B cell (primary cell): ENCODE data around the gene H6PD. TPM values are rescaled to one million over a fixed set of nuclear protein-coding genes. Genes with fewer than 3 reads are reported as not detected.

Experiments used
- ATAC-seq: fragments of 200-7000 bp; cut with Tn5 transposase; one replicate; pipeline ENCODE4 v1.10.0; 2021; ENCODE audit warnings: low read depth, mild to moderate bottlenecking, moderate number of reproducible peaks, moderate library complexity
- CTCF ChIA-PET: fragments of 350-600 bp; sonication (Branson Sonifier 250); formaldehyde crosslinking; loops from one replicate; lab custom pipeline; 2021; ENCODE audit warnings: antibody characterized with exemption, inconsistent platforms; lab: Charles Lee
- POLR2A ChIA-PET: fragments of 350-600 bp; sonication (Branson Sonifier 250); formaldehyde crosslinking; loops from one replicate; lab custom pipeline; 2021; ENCODE audit warnings: antibody characterized with exemption; lab: Charles Lee
- DNase-seq: peaks from one replicate; pipeline ENCODE4 v3.0.0; 2013
- H2AFZ ChIP-seq: 2 replicates; pipeline ENCODE4 v1.6.1; 2012; ENCODE audit warnings: mild to moderate bottlenecking, low read depth, low read length; ENCODE audit not compliant: insufficient read depth, poor library complexity, severe bottlenecking
- H3K27ac ChIP-seq, 2 donors: 1 replicate in 1 of 2; 2 replicates in 1 of 2; pipeline ENCODE4 v1.5.1; 2012 to 2013; ENCODE audit warnings: low read length in 2 of 2, mild to moderate bottlenecking in 2 of 2, moderate library complexity in 1 of 2
- H3K27me3 ChIP-seq, 4 experiments: fragments of 200-600 bp in 1 of 4; sonication (generic) in 1 of 4; replicated peaks in 1 of 4; 1 replicate in 2 of 4; 2 replicates in 2 of 4; pipeline versions ENCODE4 v1.6.1 to v1.7.0; 2013 to 2016; ENCODE audit warnings: low read length in 3 of 4, mild to moderate bottlenecking in 2 of 4, mixed read lengths in 1 of 4, moderate library complexity in 1 of 4; ENCODE audit not compliant: insufficient read depth in 4 of 4, control insufficient read depth in 3 of 4; ENCODE audit errors: control extremely low read depth in 1 of 4
- H3K36me3 ChIP-seq, 2 experiments: replicated peaks in 1 of 2; 1 replicate in 1 of 2; 2 replicates in 1 of 2; pipeline versions ENCODE4 v1.6.1 to v1.7.1; 2013; ENCODE audit warnings: low read length in 1 of 2; ENCODE audit not compliant: insufficient read depth in 2 of 2, control insufficient read depth in 1 of 2; ENCODE audit errors: control extremely low read depth in 1 of 2, extremely low read depth in 1 of 2
- H3K4me1 ChIP-seq, 2 donors: fragments of 200-600 bp in 1 of 2; sonication (generic) in 1 of 2; 1 replicate in 1 of 2; 2 replicates in 1 of 2; pipeline versions ENCODE4 v1.5.1 to v1.6.1; 2013 to 2017; ENCODE audit warnings: low read length in 2 of 2; ENCODE audit not compliant: control insufficient read depth in 2 of 2, insufficient read depth in 2 of 2
- H3K4me2 ChIP-seq: replicated peaks from 2 replicates; pipeline ENCODE3; 2012; ENCODE audit warnings: mild to moderate bottlenecking, low read depth, low read length; ENCODE audit not compliant: poor library complexity, severe bottlenecking
- H3K4me3 ChIP-seq, 5 experiments: fragments of 200-600 bp in 1 of 5; sonication (generic) in 1 of 5; 1 replicate in 3 of 5; 2 replicates in 2 of 5; pipeline versions ENCODE4 v1.5.1 to v1.7.0; 2011 to 2016; ENCODE audit warnings: low read length in 4 of 5, mild to moderate bottlenecking in 4 of 5, low read depth in 2 of 5, control low read depth in 1 of 5, moderate library complexity in 1 of 5; ENCODE audit not compliant: insufficient read depth in 1 of 5; ENCODE audit errors: control extremely low read depth in 1 of 5, extremely low read depth in 1 of 5
- H3K79me2 ChIP-seq: fragments of 200-600 bp; sonication (generic); one replicate; pipeline ENCODE4 v1.6.0; 2016; ENCODE audit warnings: low read length; ENCODE audit not compliant: control insufficient read depth, insufficient read depth
- H3K9ac ChIP-seq: fragments of 200-600 bp; sonication (generic); 2 replicates; pipeline ENCODE4 v1.6.1; 2017; ENCODE audit warnings: mild to moderate bottlenecking, low read length, moderate library complexity
- H3K9me3 ChIP-seq, 3 donors: one replicate each; pipeline versions ENCODE4 v1.6.1 to v1.7.1; 2013; ENCODE audit warnings: low read length in 2 of 3; ENCODE audit not compliant: control insufficient read depth in 2 of 3, insufficient read depth in 1 of 3; ENCODE audit errors: control extremely low read depth in 1 of 3
- H4K20me1 ChIP-seq: 2 replicates; pipeline ENCODE4 v1.6.0; 2012; ENCODE audit warnings: mild to moderate bottlenecking, low read length; ENCODE audit not compliant: insufficient read depth, control insufficient read depth, poor library complexity, severe bottlenecking
- H3K27ac Mint-ChIP-seq: one replicate; pipeline ENCODE4 v1.8.0; 2021; ENCODE audit warnings: mixed read lengths
- H3K27me3 Mint-ChIP-seq: one replicate; pipeline ENCODE4 v1.8.0; 2021; ENCODE audit warnings: mixed read lengths
- H3K4me1 Mint-ChIP-seq: one replicate; pipeline ENCODE4 v1.8.0; 2021; ENCODE audit warnings: mixed read lengths
- H3K4me3 Mint-ChIP-seq: one replicate; pipeline ENCODE4 v1.8.0; 2021; ENCODE audit warnings: mixed read lengths
- H3K9me3 Mint-ChIP-seq: one replicate; pipeline ENCODE4 v1.8.0; 2022; ENCODE audit warnings: mixed read lengths; ENCODE audit not compliant: insufficient read depth
- EZH2 ChIP-seq: IDR thresholded peaks from 2 replicates; pipeline ENCODE4 v1.6.1; 2012; ENCODE audit warnings: borderline replicate concordance, low read depth, mild to moderate bottlenecking, moderate library complexity, low read length; ENCODE audit not compliant: insufficient read depth, poor library complexity, severe bottlenecking
- WGBS: methylation state at CpG from one replicate; pipeline ENCODE4 v1.1.5; 2013; ENCODE audit warnings: missing lambda C conversion rate; ENCODE audit not compliant: insufficient coverage; 5-methylcytosine and 5-hydroxymethylcytosine counted together
- intact Hi-C: fragments of 100-400 bp; cut with micrococcal nuclease; formaldehyde crosslinking; loops from one replicate; pipeline ENCODE4 v1.10.0; 2022
- polyA plus RNA-seq: library from polyadenylated mRNA; depleted of rRNA; stranded (reverse); fragments of >200 nt; gene quantifications from 2 replicates; pipeline ENCODE4 v1.2.3, GENCODE V29; 2012
- total RNA-seq, 2 donors: library from RNA; stranded (reverse); fragments of 120-200 nt in 1 of 2; gene quantifications; 1 replicate in 1 of 2; 2 replicates in 1 of 2; pipeline versions ENCODE4 v1.2.3 to v1.2.4, GENCODE V29; 2013 to 2022
- TF ChIP-seq, protein P1 (sequence below): fragments of 200-600 bp; IDR thresholded peaks from one replicate; pipeline ENCODE4 v1.8.0; 2022; ENCODE audit warnings: antibody characterized with exemption, mild to moderate bottlenecking

Gene H6PD
- total and polyA plus RNA-seq, 2 donors (not counting 1 experiment from before 2014, with no cell fraction given): 11.3 to 30.2 TPM

DNA sequence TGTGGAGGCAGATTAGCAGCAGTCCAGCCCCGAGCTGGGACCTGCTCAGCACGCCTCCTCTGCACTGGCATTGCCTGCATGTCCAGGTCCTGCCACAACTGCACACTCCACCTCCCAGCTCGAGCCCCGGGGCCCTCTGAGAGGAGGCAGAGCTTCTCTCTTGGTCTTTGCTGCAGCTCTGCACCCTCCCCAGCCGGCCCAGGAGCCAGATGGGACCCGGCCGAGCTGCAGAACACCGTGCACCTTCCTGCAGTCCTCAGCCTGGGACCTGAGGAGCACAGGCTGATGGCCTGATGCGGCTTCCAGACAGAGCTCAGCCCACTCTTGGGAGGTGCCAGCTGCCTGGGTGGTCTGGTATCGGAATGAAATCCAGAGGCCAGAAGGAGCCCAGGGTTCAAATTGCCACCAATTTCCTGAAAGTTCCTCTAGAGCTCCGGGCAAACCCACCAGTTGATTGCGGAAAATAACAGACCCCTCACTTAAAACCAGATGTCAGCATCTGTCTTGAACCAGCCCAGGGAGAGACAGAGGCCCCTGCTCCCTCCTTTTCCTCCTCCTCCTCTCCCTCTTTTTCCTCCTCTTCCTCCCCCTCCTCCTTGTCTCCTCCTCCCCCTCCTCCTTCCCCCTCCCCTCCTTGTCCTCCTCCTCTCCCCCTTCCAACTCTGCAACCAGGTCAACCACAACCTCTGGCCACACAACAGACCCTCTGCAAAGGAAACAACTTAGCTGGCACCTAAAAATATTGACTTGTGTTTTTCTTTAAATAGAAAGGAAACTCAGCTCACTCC lies 47.5 kb downstream of the H6PD start:
- no peak overlapping the region for H3K27ac Mint-ChIP-seq
- no peaks in the 10 kb centered on the region for H4K20me1 ChIP-seq
- H3K9ac ChIP-seq: no peak overlapping the region
- ATAC-seq (no peak), DNase-seq (no peak)
- WGBS: 67% methylated on average over 12 of the region's 12 CpGs
- peaks cover 0 to 14% (median 4%) of the 10 kb centered on the region in 4 experiments for H3K27me3 ChIP-seq
- H3K4me3 ChIP-seq: no peak overlapping the region
- peaks cover 14% of the 10 kb centered on the region for H3K27me3 Mint-ChIP-seq
- H3K4me3 Mint-ChIP-seq: no peak overlapping the region
- CTCF ChIA-PET: interaction anchor here (1.6 to 5.5 kb wide), 3 partner anchors 7 to 210 kb away, joined by 6 to 38 read pairs (median 36); no protein-coding TSS in a partner anchor
- H3K9me3 Mint-ChIP-seq: peaks cover 10% of the 10 kb centered on the region
- no peak for TF ChIP-seq EZH2
- TF ChIP-seq, protein P1, sequence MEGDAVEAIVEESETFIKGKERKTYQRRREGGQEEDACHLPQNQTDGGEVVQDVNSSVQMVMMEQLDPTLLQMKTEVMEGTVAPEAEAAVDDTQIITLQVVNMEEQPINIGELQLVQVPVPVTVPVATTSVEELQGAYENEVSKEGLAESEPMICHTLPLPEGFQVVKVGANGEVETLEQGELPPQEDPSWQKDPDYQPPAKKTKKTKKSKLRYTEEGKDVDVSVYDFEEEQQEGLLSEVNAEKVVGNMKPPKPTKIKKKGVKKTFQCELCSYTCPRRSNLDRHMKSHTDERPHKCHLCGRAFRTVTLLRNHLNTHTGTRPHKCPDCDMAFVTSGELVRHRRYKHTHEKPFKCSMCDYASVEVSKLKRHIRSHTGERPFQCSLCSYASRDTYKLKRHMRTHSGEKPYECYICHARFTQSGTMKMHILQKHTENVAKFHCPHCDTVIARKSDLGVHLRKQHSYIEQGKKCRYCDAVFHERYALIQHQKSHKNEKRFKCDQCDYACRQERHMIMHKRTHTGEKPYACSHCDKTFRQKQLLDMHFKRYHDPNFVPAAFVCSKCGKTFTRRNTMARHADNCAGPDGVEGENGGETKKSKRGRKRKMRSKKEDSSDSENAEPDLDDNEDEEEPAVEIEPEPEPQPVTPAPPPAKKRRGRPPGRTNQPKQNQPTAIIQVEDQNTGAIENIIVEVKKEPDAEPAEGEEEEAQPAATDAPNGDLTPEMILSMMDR: no peak
- H3K4me1 ChIP-seq: peaks cover 0 to 18% of the 10 kb centered on the region in 2 donors
- H2AFZ ChIP-seq: no peak overlapping the region
- H3K9me3 ChIP-seq: peaks cover 0 to 25% (median 3%) of the 10 kb centered on the region in 3 donors
- H3K4me1 Mint-ChIP-seq: peaks cover 17% of the 10 kb centered on the region
- H3K4me2 ChIP-seq: no peak overlapping the region
- H3K36me3 ChIP-seq: no peaks in the 10 kb centered on the region
- POLR2A ChIA-PET: interaction anchor here (0.6 kb wide), 1 partner anchor 218 kb away, joined by 5 read pairs; no protein-coding TSS in a partner anchor
- intact Hi-C loops: no loop called here
- no peaks in the 10 kb centered on the region for H3K79me2 ChIP-seq
- no peak overlapping the region for H3K27ac ChIP-seq

DNA sequence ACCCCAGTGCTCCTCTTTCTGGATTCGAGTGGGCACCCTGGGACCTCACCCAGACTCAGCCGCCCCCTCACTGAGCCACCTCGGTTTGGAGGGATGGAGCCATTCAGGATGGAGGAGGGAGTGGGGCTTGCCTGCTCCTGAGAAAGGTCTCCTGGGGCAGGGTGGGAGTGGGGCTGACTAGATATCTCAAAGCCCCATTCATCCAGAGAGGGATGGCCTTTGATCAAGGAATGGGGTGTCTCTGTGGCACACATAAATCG lies 48.1 kb downstream of the H6PD start:
- no peak overlapping the region for H3K4me2 ChIP-seq
- H3K27ac Mint-ChIP-seq: no peak overlapping the region
- no peaks in the 10 kb centered on the region for H4K20me1 ChIP-seq
- H3K27ac ChIP-seq: no peak overlapping the region
- ChIA-PET POLR2A (interaction anchor here (0.6 kb wide), 1 partner anchor 217 kb away, joined by 5 read pairs; no protein-coding TSS in a partner anchor), CTCF (interaction anchor here (5.3 to 5.5 kb wide), 2 partner anchors 174 to 210 kb away, joined by 36 to 38 read pairs; no protein-coding TSS in a partner anchor)
- H3K36me3 ChIP-seq: no peaks in the 10 kb centered on the region
- peaks cover 0 to 18% of the 10 kb centered on the region in 2 donors for H3K4me1 ChIP-seq
- peaks cover 0 to 14% (median 4%) of the 10 kb centered on the region in 4 experiments for H3K27me3 ChIP-seq
- intact Hi-C loops: no loop called here
- peaks cover 14% of the 10 kb centered on the region for H3K27me3 Mint-ChIP-seq
- no peaks in the 10 kb centered on the region for H3K79me2 ChIP-seq
- peaks cover 17% of the 10 kb centered on the region for H3K4me1 Mint-ChIP-seq
- TF ChIP-seq, protein P1: no peak
- TF ChIP-seq EZH2: no peak
- ATAC-seq (no peak), DNase-seq (no peak)
- H2AFZ ChIP-seq: no peak overlapping the region
- 92% methylated on average over 1 of the region's 4 CpGs for whole genome bisulfite sequencing
- H3K9ac ChIP-seq: no peak overlapping the region
- no peak overlapping the region for H3K4me3 Mint-ChIP-seq
- H3K4me3 ChIP-seq: no peak overlapping the region
- peaks cover 10% of the 10 kb centered on the region for H3K9me3 Mint-ChIP-seq
- H3K9me3 ChIP-seq: peaks cover 0 to 28% (median 3%) of the 10 kb centered on the region in 3 donors
